Upper lobe of right lung (tissue), 1 donor: ENCODE data around the gene CRAT. TPM values are rescaled to one million over a fixed set of nuclear protein-coding genes. Genes with fewer than 3 reads are reported as not detected.

ENCODE experiments used
- ATAC-seq: fragments of 200-7000 bp; cut with Tn5 transposase; one replicate; pipeline ENCODE4 v1.9.1; 2020; ENCODE audit warnings: mild to moderate bottlenecking, moderate library complexity
- DNase-seq: peaks from one replicate; pipeline ENCODE4 v3.0.0-alpha.2; 2020
- H3K27ac ChIP-seq: fragments of 200-600 bp; one replicate; pipeline ENCODE4 v1.8.0; 2022
- H3K27me3 ChIP-seq: fragments of 200-600 bp; one replicate; pipeline ENCODE4 v1.8.0; 2022; ENCODE audit warnings: mild to moderate bottlenecking
- H3K36me3 ChIP-seq: fragments of 200-600 bp; one replicate; pipeline ENCODE4 v1.8.0; 2022
- H3K4me1 ChIP-seq: fragments of 200-600 bp; one replicate; pipeline ENCODE4 v1.8.0; 2022
- H3K4me3 ChIP-seq: fragments of 200-600 bp; one replicate; pipeline ENCODE4 v1.8.0; 2022; ENCODE audit warnings: mild to moderate bottlenecking
- H3K9me3 ChIP-seq: fragments of 200-600 bp; one replicate; pipeline ENCODE4 v1.8.0; 2022
- CTCF ChIP-seq: fragments of 200-600 bp; IDR thresholded peaks from one replicate; pipeline ENCODE4 v1.8.0; 2022; ENCODE audit warnings: antibody characterized with exemption
- intact Hi-C: fragments of 100-400 bp; cut with DNase I; formaldehyde crosslinking; loops from one replicate; pipeline ENCODE4 v1.11.0; 2022
- total RNA-seq: library from RNA; stranded (reverse); fragmentation: NEBNext Ultra II Directional; extraction: Animal tissue kit (Norgen Biotek cat#: 25700); gene quantifications from one replicate; pipeline ENCODE4 v1.2.1, GENCODE V29; 2021
- donor health status: DM: no; HTN: yes; CAD: no; lungs with severe emphysema.

Gene CRAT
- total RNA-seq, 1 donor from 2014 or later, result 22.8 TPM

DNA sequence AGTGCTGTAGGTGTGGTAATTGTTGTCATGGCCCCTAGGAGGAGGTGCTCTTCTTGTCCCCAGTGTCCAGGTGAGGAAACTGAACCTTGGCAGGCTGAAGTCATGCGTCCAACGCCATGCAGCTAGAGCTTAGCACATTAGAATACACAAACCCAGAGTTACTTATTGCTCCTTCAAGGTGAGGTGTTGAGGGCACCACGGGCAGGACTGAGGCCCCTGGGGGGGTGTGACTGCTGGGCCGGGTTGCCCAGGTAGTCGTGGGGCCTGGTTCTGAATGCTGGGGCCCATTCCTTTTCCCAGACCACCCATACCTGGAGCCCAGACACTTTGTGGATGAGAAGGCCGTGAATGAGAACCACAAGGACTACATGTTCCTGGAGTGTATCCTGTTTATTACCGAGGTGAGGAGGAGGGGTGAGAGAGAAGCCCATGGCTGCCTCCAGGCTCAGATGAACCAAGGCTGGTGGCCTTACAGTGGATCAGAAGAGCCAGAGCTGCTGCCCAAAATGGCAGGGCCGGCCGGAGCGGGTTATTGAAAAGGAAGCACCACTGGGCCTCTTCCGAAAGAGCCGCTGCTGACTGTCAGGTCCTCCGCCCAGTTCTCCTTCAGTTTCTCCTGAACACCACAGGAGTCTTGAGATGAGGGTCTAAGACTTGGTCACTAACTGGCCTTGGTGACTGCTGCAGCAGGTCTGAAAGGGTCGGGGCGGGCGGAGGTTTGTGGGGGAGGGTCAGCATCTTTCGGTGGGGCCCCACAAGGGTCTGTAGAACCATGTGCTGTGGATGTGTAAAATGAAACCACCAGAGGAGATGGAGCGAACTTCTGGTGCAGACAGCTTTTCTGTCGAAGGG, 26.9 kb upstream of the CRAT start:
- no peak for DNase-seq
- H3K36me3 ChIP-seq, result peaks cover 42% of the 10 kb centered on the region
- H3K4me1 ChIP-seq, result peaks cover 52% of the 10 kb centered on the region

GRCh38 chr9:129136446-129137035, 25.9 kb upstream of the CRAT start:
- no peak for TF ChIP-seq CTCF
- no peak for DNase-seq
- Histone ChIP-seq H3K36me3 (peaks cover 43% of the 10 kb centered on the region), H3K4me3 (no peak overlapping the region), H3K9me3 (no peaks in the 10 kb centered on the region), H3K4me1 (peaks cover 45% of the 10 kb centered on the region), H3K27ac (peak overlapping the region; percentile 100), H3K27me3 (no peaks in the 10 kb centered on the region)
- intact Hi-C loops, result loop anchor here (5.0 kb wide), 1 partner anchor 481 kb away; no protein-coding TSS in a partner anchor
- ATAC-seq, result no peak

More for the DNA sequence above, 26.9 kb upstream of the CRAT start:
- intact Hi-C loops, result loop anchor here (5.0 kb wide), 1 partner anchor 480 kb away; no protein-coding TSS in a partner anchor
- Histone ChIP-seq H3K4me3 (no peak overlapping the region), H3K27ac (peak overlapping the region; percentile 100), H3K27me3 (no peaks in the 10 kb centered on the region), H3K9me3 (no peaks in the 10 kb centered on the region)
- no peak for TF ChIP-seq CTCF
- ATAC-seq, result no peak

- Histone ChIP-seq H3K4me3 (no peak overlapping the region), H3K9me3 (no peaks in the 10 kb centered on the region), H3K4me1 (peaks cover 34% of the 10 kb centered on the region), H3K27ac (no peak overlapping the region), H3K36me3 (peaks cover 51% of the 10 kb centered on the region), H3K27me3 (no peaks in the 10 kb centered on the region)
- DNase-seq (no peak), ATAC-seq (no peak)
- no peak for TF ChIP-seq CTCF
- intact Hi-C loops, result loop anchor here (5.0 kb wide), 1 partner anchor 482 kb away; no protein-coding TSS in a partner anchor
Observed at GRCh38 chr9:129135476-129135875, 24.9 kb upstream of the CRAT start.

GRCh38 chr9:129133082-129133481, 22.5 kb upstream of the CRAT start:
- Histone ChIP-seq H3K27ac (no peak overlapping the region), H3K9me3 (no peaks in the 10 kb centered on the region), H3K27me3 (no peaks in the 10 kb centered on the region), H3K4me3 (no peak overlapping the region), H3K36me3 (peaks cover 72% of the 10 kb centered on the region), H3K4me1 (peaks cover 14% of the 10 kb centered on the region)
- ATAC-seq (no peak), DNase-seq (no peak)
- intact Hi-C loops, result no loop called here
- TF ChIP-seq CTCF, result no peak

GRCh38 chr9:129131300-129132145, 20.9 kb upstream of the CRAT start:
- intact Hi-C loops, result no loop called here
- no peaks in the 10 kb centered on the region for H3K27me3 ChIP-seq
- H3K27ac ChIP-seq, result no peak overlapping the region
- peaks cover 71% of the 10 kb centered on the region for H3K36me3 ChIP-seq
- no peaks in the 10 kb centered on the region for H3K9me3 ChIP-seq
- no peak overlapping the region for H3K4me3 ChIP-seq
- H3K4me1 ChIP-seq, result peaks cover 3% of the 10 kb centered on the region
- peak; percentile 90 for DNase-seq
- ATAC-seq, result peak; percentile 97
- TF ChIP-seq CTCF, result peak; percentile 99
